AG04449 (cell line): ENCODE data around the gene CACNA1B.

Source experiments
- CTCF ChIA-PET: fragments of 350-600 bp; formaldehyde crosslinking; extraction: SDS; loops from one replicate; lab custom pipeline; 2021; ENCODE audit warnings: antibody characterized with exemption; lab: Yijun Ruan, JAX
- POLR2A ChIA-PET: fragments of 400-600, 350-600 bp; formaldehyde crosslinking; extraction: SDS; loops from one replicate; lab custom pipeline; 2020; ENCODE audit warnings: antibody characterized with exemption, inconsistent platforms; lab: Yijun Ruan, JAX
- DNase-seq: peaks from one replicate; pipeline ENCODE4 v3.0.0-alpha.2; 2010; ENCODE audit warnings: low read depth, low spot score
- H3K4me3 ChIP-seq: 2 replicates; pipeline ENCODE4 v1.5.1; 2011; ENCODE audit warnings: low read depth, mild to moderate bottlenecking, control low read depth, low read length
- TF ChIP-seq, protein P1 (sequence below): IDR thresholded peaks from one replicate; pipeline ENCODE4 v1.5.1; 2011; ENCODE audit warnings: mild to moderate bottlenecking, moderate library complexity, low read length, control low read depth, inconsistent platforms; ENCODE audit not compliant: insufficient read depth; ENCODE audit errors: missing control alignments

The CACNA1B gene

DNA sequence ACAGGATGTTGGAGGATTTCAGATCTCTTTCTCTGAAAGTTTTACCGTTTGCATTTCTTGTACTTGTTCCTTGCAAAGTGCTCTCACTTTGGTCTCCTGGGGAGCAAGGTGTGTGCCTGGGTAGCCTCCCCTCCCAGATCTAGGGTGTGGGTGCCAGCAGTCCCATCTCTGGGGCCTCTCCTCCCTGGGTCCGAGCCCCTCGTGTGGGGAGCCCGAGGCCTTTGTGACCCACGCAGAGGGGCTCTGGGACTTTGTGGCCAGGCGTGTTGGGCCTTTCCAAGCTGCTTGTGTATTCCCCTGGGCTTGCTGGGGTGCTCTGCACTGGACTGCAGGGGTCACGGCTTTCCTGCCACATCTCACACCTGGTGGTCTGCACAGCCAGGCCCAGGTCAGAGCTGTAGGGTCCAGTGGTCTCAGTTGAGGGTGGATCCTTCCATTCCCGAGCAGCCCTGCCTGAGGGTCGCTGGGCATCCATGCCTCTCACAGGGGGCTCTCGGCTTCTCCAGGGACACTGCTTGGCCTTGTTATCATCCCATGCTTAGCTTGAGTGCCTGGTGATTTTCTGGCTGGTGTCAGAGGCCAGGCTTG lies 96.3 kb downstream of the CACNA1B start:
- DNase-seq, result no peak
- H3K4me3 ChIP-seq, result no peak overlapping the region
- ChIA-PET CTCF (no interaction called here), POLR2A (no interaction called here)
- TF ChIP-seq, protein P1, sequence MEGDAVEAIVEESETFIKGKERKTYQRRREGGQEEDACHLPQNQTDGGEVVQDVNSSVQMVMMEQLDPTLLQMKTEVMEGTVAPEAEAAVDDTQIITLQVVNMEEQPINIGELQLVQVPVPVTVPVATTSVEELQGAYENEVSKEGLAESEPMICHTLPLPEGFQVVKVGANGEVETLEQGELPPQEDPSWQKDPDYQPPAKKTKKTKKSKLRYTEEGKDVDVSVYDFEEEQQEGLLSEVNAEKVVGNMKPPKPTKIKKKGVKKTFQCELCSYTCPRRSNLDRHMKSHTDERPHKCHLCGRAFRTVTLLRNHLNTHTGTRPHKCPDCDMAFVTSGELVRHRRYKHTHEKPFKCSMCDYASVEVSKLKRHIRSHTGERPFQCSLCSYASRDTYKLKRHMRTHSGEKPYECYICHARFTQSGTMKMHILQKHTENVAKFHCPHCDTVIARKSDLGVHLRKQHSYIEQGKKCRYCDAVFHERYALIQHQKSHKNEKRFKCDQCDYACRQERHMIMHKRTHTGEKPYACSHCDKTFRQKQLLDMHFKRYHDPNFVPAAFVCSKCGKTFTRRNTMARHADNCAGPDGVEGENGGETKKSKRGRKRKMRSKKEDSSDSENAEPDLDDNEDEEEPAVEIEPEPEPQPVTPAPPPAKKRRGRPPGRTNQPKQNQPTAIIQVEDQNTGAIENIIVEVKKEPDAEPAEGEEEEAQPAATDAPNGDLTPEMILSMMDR, result no peak

DNA sequence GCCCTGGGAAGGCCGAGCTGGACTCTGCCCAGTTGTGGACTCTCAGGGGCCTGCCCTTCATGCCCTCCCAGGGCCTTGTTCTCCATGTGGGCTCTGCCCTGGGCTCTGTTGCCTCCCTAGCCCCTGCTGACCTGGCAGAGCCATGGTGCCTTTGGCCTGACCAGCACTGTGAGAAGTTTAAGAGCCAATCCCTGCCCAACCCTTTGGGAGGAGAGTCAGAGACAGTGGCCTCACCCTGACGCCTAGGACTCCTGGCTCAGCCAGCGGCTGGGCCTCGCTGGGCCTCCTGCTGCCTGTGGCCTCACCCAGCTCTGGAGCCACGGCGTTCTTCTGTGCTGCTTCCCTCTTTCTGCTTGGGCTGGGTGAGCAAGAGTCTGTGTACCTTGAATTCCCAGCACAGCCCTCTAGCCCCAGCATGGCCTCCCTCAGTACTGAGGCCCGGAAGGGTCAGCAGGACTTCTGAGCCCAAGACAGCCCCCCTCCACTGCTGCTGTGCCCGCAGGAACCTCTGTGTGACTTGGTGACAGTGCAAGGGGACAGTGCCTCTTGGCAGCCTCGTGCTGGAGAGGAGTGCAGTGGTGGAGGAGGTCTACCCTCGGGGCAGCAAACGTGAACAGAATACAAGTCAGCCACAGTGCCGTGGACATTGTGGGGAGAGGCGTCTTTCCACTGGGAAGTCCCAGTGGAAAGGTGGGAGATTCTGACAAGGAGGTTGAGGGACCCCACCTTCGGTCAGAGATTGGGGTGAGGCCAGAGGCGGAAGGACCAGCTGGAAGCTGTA lies 97.4 kb downstream of the CACNA1B start:
- ChIA-PET CTCF (no interaction called here), POLR2A (no interaction called here)
- TF ChIP-seq, protein P1, result no peak
- no peak for DNase-seq
- no peak overlapping the region for H3K4me3 ChIP-seq

DNA sequence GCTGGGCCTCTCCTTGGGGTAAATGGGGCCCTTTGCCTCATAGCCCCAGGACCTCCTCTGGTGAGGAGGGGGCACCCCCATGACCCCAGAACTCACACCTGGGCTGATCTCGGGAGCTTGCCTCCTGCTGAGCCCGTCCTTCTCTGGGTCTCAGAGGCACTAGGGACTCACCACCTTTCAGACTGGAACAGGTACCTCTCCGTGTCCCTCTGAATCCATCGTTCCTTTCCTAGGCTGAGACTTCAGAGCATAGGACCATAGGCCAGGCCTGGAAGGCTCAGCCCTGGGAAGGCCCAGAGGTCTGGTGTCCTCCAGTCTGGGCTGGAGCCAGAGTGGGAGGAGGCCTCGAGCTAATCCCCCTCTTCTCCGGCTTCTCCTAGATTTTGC lies 97.9 kb downstream of the CACNA1B start:
- TF ChIP-seq, protein P1, result no peak
- ChIA-PET CTCF (no interaction called here), POLR2A (no interaction called here)
- no peak overlapping the region for H3K4me3 ChIP-seq
- DNase-seq, result no peak

DNA sequence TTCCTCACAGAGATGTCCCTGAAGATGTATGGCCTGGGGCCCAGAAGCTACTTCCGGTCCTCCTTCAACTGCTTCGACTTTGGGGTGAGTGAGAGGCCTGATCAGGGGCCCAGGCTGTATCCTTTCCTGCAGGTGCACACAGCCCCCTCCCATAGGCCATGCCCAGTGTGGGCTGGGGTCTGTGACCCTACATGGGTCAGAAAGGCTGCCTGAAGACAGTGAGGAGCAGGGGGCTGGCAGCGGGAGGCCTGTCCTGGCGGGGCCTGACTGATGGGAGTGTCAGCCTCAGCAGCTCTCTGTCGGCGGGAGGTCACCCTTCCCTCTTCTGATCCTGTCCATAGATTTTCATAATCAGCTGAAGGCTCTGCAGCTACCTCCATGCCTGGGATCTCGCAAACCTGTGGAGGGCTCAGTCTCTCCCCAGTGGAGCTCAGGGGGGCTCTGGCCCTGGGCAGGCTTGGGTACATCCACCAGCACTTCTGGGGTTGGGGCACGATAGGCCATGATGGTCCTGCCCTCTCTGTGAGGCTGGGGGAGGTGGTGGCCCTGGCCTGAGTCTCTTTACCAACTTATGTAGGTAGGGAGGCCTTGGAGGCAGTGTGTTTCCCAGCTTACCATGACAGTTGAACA lies 98.5 kb downstream of the CACNA1B start:
- H3K4me3 ChIP-seq, result no peak overlapping the region
- CTCF ChIA-PET, result no interaction called here
- TF ChIP-seq, protein P1, result no peak
- POLR2A ChIA-PET, result no interaction called here
- DNase-seq, result no peak

DNA sequence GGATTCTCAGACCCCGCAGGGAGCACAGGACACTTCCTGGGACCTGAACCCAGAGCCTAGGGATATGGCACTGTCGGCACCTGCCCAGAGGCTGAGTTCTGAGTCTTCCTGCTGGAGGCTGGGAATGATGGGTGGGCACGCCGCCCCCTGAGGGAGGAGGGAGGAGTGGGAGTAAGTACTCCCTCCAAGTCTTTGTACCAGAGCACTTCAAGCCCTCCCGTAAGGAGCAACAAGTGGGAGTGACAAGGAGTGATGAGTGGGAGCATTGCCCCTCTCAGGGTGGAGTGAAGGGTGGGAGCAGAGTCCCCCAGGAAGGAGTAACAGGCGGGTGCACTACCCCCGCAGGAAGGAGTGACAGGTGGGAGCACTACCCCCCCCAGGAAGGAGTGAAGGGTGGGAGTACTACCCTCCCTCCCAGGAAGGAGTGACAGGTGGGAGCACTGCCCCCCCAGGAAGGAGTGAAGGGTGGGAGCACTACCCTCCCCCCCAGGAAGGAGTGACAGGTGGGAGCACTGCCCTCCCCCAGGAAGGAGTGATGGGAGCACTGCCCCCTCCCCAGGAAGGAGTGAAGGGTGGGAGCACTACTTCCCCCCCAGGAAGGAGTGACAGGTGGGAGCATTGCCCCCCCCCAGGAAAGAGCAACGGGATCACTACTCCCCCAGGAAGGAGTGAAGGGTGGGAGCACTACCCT lies 100.1 kb downstream of the CACNA1B start:
- CTCF ChIA-PET, result no interaction called here
- H3K4me3 ChIP-seq, result no peak overlapping the region
- no peak for DNase-seq
- POLR2A ChIA-PET, result no interaction called here
- TF ChIP-seq, protein P1, result no peak

DNA sequence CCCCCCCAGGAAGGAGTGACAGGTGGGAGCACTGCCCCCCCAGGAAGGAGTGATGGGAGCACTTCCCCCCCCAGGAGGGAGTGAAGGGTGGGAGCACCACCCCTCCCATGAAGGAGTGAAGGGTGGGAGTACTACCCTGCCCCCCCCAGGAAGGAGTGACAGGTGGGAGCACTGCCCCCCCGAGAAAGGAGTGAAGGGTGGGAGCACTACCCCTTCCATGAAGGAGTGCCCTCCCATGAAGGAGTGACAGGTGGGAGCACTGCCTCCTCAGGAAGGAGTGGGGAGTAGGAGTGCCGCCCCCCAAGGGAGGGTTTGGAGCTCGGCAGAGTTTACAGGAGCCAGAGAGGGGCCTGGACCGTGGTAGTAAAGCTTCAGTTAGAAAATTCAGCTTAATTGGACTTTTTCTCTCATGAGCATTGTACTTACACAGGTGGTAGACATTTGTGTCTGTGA lies 100.7 kb downstream of the CACNA1B start:
- ChIA-PET POLR2A (no interaction called here), CTCF (no interaction called here)
- no peak overlapping the region for H3K4me3 ChIP-seq
- TF ChIP-seq, protein P1, result no peak
- no peak for DNase-seq
